SIG-M5 treated with dmso at 0.1 percent for 504 hours (cell line): ENCODE data around the gene ADAP2.
"Not testable (repeated sequence)": the region's sequence is repeated elsewhere in the genome, so short reads cannot be mapped to it uniquely, and the experiment has no call there.

Source experiments
- DNase-seq: peaks from one replicate; lab custom pipeline; 2025; ENCODE audit not compliant: unreplicated experiment; lab: John Stamatoyannopoulos, UW

Gene ADAP2

DNA sequence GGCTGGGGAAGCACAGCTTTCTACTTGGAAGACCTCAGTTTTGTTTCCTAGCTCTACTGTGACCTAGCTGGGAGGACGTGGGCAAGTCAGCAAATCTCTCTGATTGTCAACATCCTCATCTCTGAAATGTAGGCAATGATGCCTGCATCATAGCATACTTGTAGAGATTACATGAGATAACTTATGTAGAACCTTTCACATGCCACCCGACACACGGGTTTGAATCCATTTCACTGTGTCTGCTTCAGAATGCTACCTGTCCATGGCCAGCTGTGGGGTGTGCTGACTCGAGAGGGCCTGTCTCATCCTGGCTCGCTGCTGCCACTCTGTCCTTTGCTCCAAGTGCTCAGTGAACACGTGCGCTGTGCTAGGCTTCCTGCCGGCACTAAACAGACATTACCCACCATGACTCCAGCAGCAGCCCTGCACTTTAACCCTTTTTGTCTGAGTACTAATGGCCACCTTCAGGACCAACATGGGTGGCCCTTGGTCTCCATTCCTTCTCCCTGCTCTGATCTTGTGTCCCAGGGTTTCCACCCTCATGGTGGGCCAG, 7.4 kb downstream of the ADAP2 start:
- DNase-seq, result no peak

DNA sequence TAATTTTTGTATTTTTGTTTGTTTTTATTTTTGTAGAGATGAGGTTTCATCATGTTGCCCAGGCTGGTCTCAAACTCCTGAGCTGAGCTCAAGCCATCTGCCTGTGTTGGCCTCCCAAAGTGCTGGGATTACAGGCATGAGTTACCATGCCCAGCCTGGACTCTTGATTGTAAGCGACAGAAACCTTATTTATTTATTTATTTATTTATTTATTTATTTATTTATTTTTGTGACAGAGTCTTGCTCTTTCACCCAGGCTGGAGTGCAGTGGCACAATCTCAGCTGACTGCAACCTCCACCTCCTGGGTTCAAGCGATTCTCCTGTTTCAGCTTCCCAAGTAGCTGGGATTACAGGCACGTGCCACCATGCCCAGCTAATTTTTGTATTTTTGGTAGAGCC, 8.1 kb downstream of the ADAP2 start:
- DNase-seq, result not testable (repeated sequence)

DNA sequence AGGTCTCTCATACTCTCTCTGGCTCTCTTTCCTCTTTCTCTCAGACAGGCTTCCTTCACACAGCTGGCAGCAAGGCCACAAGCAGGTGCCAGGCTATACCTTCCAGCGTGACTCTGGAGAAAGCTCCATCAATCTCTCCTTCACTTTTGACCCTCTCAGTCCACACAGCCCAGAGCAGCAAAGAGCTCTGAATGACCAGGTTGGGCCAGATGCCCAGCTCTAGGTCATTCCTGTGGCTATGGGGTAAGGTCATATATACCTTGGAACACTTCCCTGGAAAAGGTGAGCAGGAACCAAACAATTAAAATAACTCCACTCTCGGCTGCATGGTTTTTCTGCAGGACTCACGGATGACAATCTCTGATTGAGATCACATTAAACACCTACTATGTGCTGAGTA, 8.8 kb downstream of the ADAP2 start:
- DNase-seq, result no peak

DNA sequence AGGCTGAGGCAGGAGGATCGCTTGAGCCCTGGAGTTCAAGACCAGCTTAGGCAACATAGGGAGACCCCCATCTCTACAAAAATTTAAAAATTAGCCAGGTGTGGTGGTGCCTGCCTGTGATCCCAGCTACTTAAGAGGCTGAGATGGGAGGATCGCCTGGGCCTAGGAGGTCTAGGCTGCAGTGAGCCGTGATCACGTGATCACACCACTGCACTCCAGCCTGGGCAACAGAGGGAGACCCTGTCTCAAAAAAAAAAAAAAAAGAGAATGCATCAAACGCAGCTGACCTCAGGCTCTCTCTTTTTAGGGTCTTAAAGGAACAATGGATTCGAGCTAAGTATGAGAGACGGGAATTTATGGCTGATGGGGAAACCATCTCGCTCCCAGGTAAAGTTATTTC, 9.8 kb downstream of the ADAP2 start:
- DNase-seq, result not testable (repeated sequence)

DNA sequence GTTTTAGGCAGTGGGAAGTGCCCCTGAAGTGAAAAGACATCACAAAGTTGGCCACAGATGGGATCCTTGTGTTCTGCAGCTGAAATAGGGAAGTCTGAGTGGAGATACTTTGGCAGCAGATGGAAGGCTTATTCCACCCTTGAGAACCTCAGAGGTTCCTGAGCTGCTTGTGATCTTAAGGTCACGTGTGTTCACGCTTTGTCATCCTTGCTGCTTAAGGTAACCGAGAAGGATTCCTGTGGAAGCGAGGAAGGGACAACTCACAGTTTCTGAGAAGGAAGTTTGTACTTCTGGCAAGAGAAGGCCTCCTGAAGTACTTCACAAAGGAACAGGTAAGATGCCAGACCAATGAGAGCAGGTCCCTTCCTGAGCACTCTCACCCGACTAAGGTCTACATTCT, 12.2 kb downstream of the ADAP2 start:
- no peak for DNase-seq

DNA sequence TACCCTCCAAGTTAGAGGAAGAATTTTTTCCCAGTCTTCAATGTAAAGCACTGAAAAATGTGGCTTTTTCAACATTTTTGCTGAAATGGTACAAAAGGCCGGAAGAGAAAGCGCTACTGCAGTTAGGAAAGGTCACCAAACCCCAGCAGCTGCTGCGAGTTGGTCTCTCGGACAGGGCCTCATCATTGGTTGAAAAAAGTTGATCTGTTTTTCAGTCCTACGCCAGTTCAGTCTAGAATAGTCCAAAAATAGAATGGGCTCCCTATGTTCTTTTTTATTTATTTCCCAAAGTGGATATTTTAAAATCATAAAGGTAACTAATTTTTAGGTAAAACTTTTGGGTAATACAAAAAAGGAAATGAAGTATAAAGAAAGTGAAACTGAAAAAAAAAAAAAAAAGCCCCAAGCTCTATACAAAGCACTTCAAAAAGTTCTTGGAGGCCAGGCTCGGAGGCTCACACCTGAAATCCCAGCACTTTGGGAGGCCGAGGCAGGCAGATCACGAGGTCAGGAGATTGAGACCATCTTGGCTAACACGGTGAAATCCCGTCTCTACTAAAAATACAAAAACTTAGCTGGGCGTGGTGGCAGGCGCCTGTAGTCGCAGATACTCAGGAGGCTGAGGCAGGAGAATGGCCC, 17.4 kb downstream of the ADAP2 start:
- DNase-seq, result no peak

DNA sequence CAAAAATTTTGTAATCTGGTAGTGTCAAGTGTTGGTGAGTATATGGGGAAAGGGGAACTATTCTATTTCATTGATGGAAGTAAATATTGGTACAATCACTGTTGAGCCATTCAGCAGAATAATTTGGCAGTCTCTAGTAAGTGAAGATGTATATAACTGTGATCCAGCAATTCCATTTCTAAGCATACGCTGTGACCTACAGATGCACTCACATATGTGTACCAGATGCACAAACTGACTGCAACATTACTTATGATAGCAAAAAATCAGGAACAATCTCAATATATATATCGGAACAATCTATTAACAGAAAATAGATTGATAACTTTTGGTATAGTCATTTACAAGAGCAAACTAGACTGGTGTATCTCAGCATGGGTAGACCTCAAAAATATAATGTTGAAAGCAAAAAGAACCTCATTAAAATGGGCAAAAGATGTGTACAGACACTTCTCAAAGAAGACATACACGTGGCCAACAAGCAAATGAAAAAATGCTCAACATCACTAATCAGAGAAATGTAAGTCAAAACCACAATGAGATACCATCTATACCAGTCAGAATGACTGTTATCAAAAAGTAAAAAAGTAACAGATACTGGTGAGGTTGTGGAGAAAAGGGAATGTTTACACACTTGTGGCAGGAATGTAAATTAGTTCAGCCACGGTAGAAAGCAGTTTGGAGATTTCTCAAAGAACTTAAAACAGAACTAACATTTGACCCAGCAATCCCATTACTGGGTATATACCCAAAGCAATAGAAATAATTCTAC, 20.7 kb downstream of the ADAP2 start:
- no peak for DNase-seq

DNA sequence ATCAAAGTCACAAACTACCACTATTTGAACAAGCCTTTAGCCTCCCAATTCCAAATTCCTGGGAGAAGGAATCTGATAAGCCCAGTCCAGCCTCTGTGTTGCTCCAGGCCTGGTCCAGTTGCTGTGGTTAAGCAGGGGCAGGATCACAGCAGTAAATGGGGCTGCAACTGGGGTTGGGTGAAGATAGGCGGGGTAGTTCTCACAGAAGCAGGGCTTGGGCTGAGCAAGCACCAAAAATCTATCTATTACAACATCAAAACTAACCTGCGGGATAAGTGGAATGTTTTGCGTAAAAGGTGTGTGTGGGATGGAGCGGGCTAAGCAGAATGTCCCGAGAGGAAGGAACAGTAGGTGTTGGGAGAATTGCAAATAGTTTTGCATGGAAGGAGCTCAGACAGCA, 26.1 kb downstream of the ADAP2 start:
- DNase-seq, result no peak

DNA sequence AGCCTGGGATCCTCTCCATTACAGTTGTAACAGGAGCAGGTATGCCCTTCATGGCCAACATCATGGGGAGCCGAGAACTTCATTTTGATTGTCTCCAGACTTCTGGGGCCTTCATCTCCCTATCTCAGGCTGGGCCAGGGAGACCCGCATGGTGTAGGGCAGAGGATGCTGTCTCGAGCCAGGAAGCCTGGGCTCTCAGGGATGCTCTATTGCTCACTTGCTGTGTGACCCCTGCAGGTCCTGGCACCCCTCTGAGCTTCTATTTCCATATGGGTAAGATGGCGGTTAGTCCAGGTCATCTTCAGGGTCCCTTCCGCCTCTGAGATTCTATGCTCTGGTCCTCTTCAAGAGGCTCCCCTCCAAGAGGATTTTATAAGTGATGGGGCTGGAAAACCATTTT, 28.4 kb downstream of the ADAP2 start:
- no peak for DNase-seq

DNA sequence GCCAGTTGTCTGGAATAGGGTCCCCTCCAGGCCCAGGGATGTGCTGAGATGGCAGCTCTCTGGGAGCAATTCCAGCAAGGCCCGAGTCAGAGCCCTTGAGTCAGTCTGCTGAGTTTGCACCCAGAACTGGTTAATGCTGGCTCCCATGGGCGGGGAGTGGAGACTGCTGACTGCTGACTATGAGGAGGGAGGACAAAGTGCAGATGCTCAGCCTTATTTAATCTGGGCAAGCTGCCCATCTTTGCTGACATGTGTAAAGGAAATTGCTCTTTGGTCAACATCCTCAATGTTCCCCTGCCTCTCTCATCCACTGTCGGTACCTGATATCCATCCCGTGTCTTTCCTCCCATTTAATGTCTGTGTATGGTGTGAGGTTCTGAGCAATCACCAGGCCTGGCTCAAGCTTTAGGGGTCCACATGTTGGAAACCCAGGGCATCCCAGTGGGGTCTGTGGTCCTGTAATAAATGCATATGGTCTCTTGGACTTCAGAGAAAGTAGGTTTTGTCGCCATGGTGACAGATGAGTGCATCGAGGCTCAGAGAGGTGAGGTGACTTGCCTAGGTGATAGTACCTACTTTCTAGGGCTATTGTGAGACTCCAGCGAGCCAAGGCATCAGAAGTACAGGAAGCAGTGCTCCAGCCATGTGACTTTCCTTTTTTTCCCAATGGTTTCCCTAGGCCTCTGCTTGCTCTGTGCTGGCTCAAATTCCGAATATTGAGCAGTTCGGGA, 29.1 kb downstream of the ADAP2 start:
- no peak for DNase-seq

DNA sequence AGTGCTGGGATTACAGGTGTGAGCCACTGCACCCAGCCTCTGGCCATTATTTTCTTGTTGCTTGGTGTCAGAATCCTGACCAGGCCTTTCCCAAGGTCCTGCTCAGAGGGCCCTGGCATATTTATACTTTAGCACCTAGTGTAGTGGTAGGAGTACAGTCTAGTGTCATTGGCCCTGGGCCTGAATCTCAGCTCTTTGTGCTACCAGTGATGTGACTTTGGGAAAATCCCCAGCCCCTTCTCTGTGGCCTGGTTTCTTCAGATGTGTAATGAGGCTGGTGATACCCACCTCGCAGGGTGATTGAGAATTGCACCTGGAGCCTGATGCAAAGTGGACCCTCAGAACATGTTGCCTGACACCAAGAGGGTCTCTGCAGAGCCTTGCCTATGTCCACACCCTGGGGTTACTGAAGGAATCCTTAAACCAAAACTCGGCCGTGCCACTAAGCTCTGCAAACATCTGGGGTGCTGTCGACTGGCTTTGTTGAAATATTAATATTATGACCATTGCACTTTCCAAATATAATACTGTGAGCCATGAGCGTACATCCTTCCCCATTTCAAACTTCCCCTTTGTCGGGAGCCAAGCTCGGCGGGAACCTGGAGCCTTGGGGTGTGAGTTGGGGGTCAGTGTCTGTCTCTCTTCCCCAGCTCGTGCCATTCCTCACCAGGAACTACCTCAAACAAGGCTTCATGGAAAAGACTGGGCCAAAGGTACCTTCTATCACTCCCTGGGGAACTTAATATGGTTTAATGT, 31.1 kb downstream of the ADAP2 start:
- DNase-seq, result peak; percentile 61

DNA sequence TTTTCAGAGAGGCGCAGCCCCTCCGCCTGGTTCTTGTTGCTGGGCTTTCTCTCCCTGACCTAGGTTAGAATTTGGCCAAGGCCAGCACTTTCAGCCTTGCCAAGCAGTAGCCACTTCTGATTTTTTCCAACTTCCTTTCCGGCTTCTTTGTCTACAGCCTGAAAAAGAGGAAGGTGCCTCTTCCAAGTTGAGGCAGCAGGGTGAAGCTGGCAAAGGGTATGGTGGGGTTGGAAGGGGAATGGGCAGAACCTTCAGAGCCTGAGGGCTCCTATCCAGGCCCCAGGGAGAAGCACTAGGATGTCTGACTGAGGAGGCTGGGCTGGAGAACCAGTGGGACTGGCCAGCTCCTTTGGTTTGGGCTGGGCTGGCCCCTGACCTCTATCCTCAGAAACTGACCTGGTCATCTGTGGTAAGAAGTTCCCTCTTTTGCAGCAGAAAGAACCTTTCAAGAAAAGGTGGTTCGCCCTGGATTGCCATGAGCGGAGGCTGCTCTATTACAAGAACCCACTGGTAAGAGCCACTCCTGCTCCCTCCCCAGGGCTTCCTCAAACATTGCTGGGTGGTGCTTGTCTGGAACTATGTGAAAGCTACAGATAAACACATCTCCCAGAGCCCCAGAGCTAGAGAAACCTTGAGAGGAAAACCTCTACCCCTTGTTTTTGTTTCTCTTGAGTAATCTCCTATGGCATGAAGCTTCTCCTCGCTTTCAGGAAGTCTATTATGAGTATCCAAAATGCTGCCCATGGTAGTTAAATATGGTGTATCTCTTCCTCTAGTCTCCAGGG, 32.5 kb downstream of the ADAP2 start:
- DNase-seq, result peak; percentile 58

DNA sequence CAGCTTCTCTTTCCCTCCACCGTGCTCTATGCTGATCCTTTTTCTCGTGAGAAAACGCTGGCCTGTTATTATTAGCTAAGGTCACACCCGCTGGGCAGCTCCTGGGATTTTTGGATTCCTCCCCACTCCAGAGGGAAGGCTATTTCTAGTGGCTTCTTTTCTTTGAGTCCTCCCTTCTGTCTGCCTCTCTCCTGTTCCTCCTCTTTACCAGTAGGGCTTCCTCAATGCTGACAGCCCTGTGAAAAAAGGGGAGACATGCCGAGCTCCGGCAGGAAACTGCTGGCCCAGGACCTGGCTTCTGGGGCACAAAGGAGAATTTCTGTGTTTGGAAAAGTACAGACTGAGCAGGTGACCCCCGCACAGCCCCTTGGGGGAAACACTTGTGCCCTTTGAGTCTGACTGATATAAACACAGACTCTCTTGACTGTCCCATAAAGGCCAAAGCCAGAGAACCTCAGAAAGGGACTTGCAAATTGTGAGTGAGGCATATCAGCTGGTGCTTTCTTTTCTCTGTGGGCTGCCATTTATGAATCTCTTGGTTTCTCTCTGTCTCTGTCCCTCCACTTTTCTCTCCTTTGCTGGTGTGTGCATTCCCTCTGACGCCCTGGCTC, 35.1 kb downstream of the ADAP2 start:
- no peak for DNase-seq

DNA sequence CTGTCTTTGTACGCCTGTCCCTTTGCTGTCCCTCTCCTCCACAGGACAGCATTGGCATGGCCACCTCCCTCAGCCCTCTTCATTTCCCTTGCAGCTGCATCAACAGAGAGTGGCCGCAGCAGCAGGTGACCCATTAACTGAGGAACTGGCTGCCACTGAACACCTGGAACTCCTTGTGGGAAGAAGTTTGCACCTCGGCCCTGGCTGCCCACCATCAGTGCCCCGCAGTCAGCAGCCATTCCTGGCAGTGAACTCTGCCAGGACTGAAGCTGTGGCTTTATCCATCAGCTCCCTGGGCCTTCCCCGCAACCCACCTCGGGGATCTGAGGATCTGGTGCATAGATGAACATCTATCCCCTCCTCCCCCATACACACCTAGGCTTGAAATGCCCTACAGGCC, 36.0 kb downstream of the ADAP2 start:
- no peak for DNase-seq

DNA sequence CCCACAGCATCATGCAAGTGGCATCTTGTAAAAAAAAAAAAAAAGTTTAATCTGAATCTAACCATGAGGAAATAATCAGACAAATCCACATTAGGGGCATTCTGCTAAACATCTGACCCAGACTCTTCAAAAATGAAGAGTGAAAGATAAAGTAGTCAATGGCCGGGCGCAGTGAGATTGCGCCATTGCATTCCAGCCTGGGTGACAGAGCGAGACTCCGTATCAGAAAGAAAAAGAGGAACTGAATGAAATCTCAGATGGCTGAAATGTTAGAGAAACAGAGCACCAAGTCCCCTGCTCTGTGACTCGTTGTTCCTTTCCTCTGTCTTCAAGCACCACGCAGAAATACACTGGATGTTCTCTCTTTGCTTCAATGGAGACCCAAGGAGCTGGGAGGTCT, 36.4 kb downstream of the ADAP2 start:
- peak; percentile 95 for DNase-seq

DNA sequence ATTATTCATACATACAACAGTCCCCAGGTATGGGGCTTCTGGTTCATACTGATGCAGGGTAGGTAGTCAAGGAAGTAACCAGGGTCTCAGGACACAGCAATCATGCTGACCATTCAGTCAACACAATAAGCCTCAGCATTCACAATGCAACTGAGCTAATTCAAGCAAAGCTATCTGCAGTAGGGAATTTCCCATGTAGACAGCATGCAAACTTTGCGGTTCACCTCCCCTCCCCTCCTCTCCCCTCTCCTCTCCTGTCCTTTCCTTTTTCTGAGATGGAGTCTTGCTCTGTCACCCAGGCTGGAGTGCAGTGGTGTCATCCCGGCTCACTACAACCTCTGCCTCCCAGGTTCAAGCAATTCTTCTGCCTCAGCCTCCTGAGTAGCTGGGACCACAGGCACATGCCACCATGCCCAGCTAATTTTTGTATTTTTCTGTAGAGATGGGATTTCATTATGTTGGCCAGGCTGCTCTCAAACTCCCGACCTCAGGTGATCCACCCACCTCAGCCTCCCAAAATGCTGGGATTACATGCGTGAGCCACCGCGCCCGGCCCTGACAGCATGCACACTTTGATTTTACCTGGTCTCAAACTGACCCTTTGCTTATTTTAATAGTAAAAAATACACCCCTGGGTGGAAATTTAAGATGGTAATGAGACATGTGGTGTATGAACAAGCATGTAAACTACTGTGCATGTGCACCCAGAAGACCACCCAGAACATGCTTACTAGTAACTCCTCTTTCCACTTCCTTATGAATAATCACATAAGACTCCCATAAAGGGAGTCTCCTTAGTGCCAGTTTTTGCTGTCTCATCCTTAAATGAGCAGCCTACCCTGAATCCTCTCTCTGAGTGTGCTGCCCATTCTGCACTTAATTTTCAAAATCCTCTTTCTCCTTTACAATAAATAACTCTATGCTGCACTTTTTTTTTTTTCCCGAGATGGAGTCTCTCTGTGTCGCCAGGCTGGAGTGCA, 39.8 kb downstream of the ADAP2 start:
- DNase-seq, result peak; percentile 23

DNA sequence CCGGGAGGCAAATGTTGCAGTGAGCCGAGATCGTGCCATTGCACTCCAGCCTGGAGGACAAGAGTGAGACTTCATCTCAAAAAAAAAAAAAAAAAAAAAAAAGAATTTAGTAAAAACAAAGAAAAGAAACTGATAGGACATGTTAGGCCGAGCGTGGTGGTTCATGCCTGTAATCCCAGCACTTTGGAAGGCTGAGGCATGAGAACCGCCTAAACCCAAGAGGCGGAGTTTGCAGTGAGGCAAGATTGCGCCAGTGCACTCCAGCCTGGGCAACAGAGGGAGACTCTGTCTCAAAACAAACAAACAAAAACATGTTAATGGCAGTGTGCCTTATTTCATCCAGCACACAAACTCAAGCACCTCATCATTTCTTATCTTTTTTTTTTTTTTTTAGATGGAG, 42.6 kb downstream of the ADAP2 start:
- not testable (repeated sequence) for DNase-seq

DNA sequence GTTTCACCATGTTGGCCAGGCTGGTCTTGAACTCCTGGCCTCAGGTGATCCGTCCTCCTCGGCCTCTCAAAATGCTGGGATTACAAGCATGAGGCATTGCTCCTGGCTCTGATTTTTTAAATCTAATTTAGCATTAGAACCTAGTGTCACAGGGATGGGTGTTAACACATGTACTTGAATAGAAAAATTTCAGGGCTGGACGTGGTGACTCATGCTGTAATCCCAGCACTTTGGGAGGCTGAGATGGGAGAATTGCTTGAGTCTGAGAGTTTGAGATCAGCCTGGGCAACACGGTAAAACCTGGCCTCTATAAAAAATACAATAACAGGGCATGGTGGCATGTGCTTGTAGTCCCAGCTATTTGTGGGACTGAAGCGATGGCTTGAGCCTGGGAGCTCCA, 43.1 kb downstream of the ADAP2 start:
- no peak for DNase-seq

DNA sequence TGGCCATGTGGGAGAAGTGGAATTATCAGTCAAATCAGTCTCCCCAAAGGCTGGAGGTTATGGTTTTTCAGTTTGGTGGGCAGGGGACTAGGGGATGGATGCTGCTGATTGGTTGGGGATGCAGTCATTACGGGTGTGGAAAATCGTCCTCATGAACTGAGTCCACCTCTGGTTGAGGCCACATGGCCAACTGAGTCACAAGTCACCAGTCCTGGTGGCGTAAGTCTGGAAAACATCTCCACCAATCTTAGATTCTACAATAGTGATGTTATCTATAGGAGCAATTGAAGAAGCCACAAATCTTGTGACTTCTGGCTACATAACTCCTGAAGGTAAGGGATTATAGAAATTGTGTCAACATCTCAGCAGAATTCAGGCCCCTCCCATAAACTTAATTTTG, 43.9 kb downstream of the ADAP2 start:
- DNase-seq, result no peak
